ENCODE data around the gene HECTD4.
"Not testable (repeated sequence)": the region's sequence is repeated elsewhere in the genome, so short reads cannot be mapped to it uniquely, and the experiment has no call there.

The HECTD4 gene, protein sequence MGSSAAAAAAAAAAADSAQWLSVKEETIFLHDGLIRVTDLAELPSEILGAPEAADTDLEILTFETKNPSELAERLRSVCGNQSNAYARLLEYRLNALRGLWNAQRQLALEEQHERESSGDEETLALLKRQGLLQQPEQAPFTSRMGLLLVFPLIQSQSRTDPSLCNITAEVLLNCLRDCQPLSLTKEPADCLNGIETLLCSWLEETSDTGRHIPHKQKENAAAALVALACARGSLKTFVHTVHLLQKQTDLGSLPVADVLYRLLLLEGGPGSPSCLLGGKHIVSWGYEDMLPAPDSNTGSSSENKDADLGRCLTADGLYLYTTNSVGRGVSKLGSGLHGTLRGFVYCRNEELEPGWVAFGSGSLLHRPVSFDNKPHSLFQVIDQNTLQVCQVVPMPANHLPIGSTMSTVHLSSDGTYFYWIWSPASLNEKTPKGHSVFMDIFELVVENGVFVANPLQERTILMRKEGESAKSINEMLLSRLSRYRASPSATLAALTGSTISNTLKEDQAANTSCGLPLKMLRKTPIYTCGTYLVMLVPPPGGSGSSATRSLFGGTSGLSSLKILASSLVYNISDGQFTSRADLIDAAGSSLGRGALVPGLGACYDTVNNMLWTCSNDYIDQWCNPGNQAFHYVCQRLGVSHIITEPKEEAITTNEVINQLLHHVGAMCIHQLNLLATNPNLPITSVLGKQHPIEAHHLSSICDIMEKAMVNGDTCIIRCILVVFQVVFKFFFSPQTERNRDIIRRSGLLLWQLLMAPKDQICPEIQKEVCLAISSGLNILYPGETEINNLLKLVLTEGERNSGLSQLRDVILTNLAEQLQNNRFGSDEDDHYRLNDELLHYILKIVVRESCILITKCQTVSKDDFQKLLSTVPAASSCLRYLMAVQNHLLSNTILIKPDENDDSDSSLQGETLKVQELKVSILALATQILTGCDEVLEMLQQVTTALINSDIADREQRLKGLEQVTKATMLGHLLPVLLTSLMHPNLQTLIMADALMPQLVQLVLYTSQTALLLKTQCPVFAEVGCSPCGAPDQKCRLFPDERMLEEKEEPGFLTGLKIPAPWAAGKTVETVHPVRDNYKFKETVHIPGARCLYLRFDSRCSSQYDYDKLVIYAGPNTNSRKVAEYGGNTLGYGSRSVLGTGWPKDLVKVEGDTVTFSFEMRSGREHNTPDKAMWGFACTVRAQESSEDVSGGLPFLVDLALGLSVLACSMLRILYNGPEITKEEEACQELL (N-terminal part only)

DNA sequence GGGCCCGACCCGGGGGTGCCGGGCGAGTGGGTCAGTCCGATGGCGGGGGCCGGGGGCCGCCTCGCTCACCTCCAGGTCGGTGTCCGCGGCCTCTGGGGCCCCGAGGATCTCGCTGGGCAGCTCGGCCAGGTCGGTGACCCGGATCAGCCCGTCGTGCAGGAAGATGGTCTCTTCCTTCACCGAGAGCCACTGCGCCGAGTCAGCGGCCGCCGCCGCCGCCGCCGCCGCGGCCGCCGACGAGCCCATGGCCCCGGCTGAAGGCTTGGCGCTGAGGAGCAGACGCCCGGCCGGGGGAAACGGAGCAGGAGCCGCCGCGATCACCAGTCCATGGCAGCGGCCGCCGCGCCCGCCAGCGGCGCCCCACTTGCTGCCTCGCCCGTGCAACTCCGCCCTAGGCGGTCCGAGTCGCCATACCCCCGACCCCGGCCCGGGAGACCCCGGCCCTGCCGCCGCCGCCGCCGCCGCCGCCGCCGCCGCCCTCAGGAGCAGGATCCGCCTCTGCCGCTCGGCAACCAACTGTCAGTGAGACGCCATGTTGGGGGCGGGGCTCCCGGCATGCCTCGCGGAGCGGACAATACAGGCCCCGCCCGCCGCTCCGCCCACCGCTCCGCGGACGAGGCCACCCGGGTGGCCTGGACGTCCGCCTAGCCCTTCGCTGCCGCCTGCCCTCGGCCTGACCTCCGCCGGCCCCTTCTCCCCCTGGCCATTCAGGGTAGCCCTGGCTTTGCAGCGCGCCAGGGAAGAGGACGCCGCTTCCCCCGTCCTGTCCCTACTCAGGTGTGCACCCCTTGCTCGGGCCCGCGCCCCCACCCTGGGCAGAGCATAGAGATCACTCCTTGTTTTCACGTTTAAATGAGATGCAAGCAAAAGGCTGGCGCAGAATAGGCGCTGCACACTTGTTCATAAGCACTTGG, at the start of gene HECTD4:
Gene HECTD4, minus strand, starts transcription at position 549 of the 914 bp plus-strand sequence. Its CDS starts 303 bp downstream, at position 246.
- DNase-seq = peak; percentile 98

DNA sequence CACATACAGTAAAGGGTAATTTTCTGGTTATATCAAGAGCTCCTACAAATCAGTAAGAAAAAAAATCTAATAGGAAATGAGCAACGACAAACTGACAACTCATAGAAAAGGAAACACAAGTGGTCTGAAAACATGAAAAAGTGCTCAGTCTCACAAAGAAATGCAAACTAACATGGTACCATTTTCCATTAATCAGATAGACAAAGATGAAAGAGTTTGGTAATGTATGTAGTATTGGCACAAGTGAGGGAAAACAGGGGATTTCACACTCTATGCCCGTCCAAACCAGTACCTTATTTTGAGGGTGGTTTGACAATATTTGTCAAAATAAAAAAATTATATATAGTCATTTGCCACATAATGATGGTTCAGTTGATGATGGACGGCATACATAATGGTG, 49.7 kb upstream of the HECTD4 start:
- DNase-seq = no peak

GRCh38 chr12:112430929-112431328, 48.7 kb upstream of the HECTD4 start:
- DNase-seq = no peak

GRCh38 chr12:112427760-112428159, 45.5 kb upstream of the HECTD4 start:
- DNase-seq = no peak

GRCh38 chr12:112425582-112426382, 43.6 kb upstream of the HECTD4 start:
- DNase-seq = no peak

DNA sequence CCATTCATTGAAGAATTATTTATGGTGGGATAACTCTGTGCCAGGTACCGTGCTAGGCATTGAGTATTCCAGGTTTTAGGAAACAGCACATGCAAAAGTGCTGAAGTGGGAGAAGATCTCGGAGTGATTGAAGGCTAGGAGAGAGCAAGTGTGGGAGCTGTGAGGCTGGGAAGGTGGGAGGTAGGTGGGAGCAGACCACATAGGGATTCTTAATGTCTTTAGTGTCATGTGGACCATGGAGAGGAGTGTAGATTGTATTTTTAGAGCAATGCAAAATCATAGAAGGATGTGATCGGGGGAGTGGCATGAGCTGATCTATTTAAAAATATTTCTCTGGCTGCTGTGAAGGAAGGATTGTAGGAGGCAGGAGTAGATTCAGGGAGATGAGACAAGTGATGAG, 41.9 kb upstream of the HECTD4 start:
- DNase-seq = no peak

DNA sequence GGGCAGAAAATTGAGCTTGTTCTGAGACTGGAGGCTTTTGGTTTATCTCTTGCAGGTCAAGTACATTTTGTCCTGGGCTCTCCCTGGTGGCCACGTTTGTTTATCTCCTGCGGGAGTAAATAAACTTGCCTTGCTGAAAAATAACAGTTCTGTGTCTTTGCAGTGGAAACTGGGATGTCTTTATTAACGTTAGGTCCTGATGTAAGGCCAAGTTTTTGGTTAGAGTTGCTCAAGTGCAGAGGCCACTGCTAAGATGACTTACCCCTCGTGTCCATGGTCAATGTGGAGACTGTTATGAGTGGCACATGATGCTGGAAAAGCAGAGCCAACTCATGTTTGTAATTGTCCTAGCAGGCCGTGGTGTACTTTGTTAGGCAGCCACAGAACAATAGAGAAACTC, 40.3 kb upstream of the HECTD4 start:
- DNase-seq = no peak

DNA sequence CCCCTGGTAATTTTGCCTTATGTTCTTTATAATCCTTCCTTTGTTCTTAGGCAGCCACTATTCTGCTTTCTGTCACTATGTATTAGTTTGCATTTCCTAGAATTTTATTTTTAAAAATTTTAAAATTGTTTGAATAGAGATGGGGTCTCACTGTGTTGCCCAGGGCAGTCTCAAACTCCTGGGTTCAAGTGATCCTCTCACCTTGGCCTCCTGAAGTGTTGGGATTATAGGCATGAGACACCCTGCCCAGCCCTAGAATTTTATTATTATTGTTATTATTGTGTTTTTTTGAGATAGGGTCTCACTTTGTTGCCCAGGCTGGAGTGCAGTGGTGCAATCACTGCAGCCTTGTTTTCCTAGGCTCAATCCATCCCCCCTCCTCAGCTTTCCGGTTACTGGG, 39.1 kb upstream of the HECTD4 start:
- no peak for DNase-seq

DNA sequence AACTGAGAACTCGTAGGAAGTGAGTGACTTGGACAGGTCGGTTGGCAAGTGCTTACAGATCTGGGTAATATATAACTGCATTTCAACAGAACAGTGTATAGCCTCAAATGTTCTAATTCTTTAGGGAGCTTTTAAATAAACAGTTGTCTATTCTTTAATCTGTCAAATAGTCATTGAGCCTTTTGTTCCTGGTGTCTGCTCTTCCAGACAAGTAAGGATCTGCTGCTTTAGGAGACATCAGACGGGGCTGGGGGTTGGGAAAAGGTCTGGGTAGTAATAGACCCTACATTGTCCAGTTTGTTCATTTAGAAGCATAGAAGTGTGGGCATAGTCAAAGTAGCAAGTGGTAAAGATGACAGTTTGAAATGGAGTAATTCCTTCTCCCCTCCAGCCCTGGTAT, 38.5 kb upstream of the HECTD4 start:
- no peak for DNase-seq

- no peak for DNase-seq
These were observed 37.3 kb upstream of the HECTD4 start for GRCh38 chr12:112419297-112420133.

DNA sequence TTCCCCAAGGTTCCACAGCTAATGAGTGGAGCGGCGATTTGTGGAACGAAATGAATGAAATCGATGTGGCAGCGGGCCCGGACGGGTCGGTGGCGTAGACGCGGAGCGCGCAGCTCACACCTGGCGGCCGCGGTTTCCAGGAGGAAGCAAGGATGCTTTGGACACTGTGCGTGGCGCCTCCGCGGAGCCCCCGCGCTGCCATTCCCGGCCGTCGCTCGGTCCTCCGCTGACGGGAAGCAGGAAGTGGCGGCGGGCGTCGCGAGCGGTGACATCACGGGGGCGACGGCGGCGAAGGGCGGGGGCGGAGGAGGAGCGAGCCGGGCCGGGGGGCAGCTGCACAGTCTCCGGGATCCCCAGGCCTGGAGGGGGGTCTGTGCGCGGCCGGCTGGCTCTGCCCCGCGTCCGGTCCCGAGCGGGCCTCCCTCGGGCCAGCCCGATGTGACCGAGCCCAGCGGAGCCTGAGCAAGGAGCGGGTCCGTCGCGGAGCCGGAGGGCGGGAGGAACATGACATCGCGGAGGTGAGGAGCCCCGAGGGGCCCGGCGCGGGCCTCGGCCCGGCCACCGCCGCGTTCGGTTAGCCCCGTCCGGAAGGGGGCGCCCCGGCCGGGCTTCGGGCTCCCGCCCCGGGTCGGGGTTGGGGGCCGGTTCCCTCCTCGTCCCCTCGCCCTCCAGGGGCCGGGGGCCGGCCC, 36.5 kb upstream of the HECTD4 start, which contains the start of gene PTPN11:
Gene PTPN11, plus strand, starts transcription at position 340 of the 689 bp plus-strand sequence. Its CDS starts 165 bp downstream, at position 505.
- peak; percentile 89 for DNase-seq

DNA sequence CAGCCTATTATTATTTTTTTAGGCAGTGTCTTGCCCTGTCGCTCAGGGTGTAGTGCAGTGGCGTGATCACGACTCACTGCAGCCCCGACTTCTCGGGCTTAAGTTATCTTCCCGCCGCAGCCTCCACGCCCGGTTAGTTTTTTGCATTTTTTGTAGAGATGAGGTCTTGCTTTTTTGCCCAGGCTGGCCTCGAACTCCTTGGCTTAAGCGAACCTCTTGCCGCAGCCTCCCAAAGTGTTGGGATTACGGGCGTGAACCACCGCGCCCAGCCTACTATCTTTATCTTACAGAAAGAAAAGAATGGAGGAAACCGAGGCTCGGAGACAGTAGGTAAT, 36.0 kb upstream of the HECTD4 start:
- no peak for DNase-seq

GRCh38 chr12:112415457-112415856, 33.2 kb upstream of the HECTD4 start:
- not testable (repeated sequence) for DNase-seq

GRCh38 chr12:112413855-112414625, 31.8 kb upstream of the HECTD4 start:
- no peak for DNase-seq

- no peak for DNase-seq
These were observed 27.6 kb upstream of the HECTD4 start for GRCh38 chr12:112409906-112410244.

DNA sequence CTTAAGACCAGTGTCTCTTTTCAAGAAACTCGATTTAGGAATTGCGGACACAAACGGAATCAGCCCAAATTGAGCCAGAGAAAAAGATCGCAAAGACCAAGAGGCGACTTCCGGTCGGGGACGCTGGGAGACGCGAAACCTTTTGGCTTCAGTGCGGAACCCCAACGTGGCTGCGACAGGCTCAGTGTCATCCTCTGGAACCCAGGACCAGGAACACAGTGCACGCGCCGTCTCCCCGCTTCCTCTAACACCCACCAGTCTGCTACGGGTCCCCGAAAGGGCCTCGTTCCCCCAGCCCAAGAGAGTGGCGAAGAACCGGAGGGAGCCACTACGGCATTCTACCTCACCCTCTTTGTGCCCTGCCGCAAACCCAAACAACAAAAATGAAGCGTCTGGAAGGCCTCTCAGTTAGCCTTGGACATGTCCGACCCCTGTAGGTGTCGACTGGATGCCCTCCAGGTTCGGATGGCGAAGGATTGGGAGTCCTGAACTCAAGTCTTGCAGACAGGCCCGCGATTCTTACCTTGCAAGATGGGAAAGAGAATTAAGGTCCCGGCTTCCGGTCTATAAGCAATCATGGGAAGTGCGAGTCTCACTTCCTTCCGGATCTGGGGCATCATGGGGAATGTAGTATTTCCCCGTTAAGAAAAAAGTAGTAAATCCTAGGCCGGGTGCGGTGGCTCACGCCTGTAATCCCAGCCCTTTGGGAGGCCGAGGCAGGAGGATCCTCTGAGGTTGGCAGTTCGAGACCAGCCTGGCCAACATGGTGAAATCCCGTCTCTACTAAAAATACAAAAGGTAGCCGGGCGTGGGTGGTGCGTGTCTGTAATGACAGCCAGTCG, 27.1 kb upstream of the HECTD4 start, which contains the start of gene RPL6:
Gene RPL6, minus strand, starts transcription at position 542 of the 842 bp plus-strand sequence. CDS start 949 bp downstream, outside the sequence.
- peak; percentile 77 for DNase-seq

- peak; percentile 36 for DNase-seq
These were observed 26.4 kb upstream of the HECTD4 start for GRCh38 chr12:112408621-112409020.

GRCh38 chr12:112407683-112408082, 25.5 kb upstream of the HECTD4 start:
- not testable (repeated sequence) for DNase-seq
